CD4-positive, alpha-beta T cell treated with Interleukin-1 beta for 1 hour (primary cell): Measurements from ENCODE around the gene TAOK3.
"Not testable (repeated sequence)": the region's sequence is repeated elsewhere in the genome, so short reads cannot be mapped to it uniquely, and the experiment has no call there.

Experiments
- DNase-seq, 2 donors: peaks; one replicate each; pipeline ENCODE4 v3.0.0-alpha.2; 2020 to 2022

TAOK3 gene

DNA sequence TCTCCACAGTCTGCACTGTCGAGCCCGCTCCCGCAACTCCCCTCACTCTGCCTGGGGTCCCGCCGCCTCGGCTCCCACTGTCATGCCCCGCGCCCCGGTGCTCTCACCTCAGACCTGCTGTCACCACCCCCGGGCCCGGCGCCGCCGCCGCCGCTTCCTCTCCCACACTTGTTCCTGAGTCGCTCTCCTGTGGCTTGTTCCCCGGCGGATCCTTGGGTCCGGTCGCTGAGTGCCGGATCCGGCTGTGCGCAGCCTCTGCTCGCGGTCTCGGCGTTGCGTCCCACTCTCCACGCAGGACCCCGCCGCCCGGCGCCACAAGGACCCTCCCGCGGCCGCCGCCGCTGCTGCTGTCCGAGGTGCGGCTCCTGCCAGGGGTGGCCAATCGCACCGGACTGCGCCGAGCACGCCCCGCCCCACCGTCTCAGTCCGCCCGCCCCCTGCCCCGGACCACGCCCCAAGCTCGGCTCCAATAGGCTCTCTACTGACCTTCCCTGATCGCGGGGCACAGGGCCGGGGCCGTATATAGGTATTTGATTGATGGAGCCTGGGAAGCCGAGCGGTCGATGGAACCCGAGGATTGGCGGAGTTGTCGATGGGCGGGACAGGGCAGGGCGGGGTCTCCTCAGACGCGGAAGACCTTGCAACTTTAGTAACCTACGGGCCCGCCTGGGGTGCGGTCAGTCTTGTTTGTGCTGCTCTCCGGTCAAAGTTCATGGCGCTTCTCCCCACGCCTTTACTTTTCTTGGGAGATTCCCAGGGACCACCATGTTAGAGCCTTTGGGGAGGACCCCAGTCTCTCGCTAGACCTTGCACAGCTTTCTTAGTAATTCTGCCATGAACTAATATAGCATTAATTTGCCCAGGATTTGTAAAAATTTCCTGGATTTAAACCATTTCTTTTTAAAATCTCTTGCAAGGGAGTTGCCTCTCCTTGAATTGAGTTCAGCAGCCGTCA, at the start of gene TAOK3:
TAOK3 (minus strand) TSS at position 367 of the 955 bp plus-strand sequence. CDS start 117,340 bp downstream, outside the sequence.
- DNase-seq, result peak; percentile 98 to 99

DNA sequence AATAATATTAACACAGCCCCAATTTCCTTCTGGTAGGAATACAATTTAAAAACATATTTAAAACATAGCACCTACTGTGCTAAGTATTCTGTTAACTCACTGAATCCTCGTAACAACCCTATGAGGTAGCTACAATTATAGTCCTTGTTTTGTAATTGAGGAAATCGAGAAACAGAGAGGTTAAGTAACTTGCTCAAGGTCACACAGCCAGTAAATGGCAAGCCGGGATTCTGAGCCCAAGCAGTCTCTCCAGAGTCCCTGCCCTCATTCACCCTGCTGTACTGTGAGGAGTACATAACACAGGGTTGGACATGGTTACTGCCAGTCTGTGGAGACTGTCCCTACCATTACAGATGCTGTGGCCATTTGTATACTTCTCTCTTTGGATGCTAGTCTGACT, 48.0 kb upstream of the TAOK3 start:
- no peak for DNase-seq

DNA sequence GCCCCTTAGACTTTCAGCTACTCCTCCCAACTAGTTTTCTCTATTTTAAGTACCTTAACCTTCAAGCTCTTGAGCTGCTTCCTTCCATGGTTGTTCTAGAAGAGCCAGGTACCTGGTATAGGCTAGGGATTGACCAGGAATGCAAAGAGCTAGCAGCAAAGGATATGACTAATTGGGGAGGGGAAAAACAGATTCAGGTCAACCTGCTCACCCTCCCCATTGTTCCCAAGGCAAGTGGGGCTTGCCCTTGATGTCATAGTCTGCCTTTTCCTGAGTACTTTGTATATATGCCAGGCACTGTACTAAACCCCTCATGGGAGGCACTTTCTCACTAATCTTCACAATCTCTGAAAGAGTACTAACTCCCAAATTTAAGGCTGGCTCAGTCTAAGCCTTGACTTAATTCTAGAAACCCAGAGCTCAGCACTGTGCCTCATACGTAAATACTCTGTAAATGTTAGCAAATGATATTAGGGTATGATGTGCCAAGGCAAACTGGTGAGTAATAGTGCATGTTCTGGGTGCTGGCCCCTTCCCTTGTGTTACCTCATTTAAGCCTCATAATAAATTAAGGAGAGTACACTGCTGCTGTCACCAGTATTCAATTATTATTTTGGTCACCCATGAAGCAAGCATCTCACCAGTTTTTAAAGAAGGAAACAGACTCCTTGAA, 45.8 kb upstream of the TAOK3 start:
- no peak for DNase-seq

DNA sequence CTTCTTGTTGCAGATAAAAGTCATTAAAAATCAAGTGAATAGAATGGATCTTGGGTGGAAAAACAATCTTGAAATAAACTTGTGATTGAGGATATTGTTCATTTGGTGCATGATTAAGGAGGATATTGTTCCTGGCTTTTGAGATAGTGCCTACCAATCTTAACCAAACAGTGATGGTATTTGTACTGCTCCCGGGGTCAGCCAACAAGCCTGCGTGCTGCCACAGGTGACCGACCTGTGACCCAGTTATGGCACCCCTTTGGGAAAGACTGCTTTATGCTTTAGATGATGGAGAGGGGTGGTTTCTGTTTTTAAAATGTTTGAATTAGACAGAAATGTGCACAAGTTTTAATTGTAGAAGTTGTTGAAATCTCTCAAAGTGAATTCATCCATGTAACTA, 45.2 kb upstream of the TAOK3 start:
- no peak for DNase-seq

DNA sequence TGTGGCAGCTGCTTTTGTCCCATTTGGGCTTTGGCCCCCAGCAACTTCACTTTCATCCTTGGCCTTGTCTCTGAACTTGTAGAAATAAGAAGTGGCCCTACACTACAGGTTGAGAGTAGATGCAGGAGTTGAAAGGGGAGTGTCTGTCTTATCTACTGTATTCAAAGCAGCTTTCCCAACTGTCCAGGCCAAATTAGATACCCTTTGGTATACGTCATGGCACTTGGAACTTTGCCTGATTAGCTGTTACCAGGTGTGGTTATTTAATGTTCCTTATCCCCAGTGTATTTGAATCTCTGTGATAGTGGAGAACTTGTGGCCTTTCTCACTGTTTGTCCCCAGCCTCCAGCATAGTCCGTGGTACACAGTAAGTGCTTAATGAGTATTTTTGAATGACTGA, 37.1 kb upstream of the TAOK3 start:
- no peak for DNase-seq

DNA sequence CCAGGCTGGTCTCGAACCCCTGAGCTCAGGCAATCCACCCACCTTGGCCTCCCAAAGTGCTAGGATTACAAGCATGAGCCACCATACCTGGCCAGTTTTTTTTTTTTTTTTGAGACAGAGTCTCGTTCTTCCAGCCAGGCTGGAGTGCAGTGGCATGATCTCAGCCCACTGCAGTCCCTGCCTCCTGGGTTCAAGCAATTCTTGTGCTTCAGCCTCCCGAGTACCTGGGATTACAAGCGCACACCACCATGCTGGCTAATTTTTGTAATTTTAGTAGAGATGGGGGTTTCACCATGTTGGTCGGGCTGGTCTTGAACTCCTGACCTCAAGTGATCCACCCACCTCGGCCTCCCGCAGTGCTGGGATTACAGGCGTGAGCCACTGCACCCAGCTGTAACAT, 35.5 kb upstream of the TAOK3 start:
- not testable (repeated sequence) for DNase-seq

DNA sequence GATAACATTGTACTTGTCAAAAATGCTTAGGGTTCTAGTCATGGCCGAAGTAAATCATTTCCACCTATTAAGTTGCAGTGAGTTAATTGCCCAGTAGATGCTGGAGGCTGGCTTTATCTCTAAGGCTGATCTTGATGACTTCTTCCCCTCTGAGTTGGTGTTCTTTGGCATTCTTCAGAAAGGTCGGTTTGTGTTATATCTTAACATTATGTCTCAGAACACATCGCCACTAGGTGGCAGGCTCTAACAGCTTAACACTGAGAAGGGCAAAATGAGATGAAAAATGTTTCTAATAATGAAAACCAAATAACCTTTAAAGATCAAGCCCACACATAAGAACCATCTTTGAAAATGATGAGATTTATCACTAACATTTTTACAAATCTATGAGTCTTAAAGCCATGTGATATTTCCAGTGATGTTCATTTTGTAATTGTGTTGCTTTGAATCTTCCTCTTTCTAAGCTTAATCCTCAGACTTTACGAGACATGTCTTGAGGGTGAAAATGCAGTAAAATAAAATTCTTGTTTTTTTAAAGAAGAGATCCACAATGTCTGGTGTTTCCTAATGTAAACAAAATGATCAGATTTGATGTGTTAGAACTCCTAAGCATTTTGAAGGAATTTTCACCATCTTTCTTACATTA, 32.3 kb upstream of the TAOK3 start:
- DNase-seq, result peak; percentile 11 to 45

DNA sequence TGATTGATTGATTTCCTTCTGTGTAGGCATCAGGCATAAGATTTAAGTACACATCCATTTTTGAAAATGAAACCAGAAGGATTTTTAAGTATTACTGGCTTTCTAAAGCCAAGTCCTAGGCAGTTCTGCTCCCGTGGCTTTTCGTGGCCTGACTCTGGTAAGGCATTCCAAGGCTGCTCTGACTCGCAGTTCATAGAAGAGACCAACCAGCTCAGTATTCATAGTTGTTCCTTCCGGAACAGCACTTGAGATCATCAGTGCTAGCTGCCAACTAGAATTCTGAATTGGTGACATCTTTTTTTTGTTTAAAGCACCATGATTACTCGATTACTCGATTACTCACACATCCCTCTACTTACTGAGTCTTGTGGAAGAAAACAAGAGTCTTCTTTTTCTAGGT, 29.5 kb upstream of the TAOK3 start:
- no peak for DNase-seq

DNA sequence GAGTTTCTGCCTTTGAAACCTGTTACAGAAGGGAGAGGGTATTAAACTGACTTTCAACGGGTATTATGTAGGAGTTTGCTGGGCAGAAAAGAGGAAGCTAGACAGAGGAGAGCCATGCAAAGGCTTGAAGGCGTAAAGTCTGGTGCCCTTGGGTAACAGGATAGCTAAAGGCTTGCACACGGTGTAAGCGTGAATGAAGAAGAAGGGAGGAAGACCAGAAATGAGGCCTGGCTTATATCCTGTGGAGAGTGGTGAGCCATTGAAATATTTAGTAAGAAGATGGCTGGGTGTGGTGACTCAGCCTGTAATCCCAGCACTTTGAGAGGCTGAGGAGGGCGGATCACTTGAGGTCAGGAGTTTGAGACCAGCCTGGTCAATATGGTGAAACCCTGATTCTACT, 26.2 kb upstream of the TAOK3 start:
- no peak for DNase-seq

DNA sequence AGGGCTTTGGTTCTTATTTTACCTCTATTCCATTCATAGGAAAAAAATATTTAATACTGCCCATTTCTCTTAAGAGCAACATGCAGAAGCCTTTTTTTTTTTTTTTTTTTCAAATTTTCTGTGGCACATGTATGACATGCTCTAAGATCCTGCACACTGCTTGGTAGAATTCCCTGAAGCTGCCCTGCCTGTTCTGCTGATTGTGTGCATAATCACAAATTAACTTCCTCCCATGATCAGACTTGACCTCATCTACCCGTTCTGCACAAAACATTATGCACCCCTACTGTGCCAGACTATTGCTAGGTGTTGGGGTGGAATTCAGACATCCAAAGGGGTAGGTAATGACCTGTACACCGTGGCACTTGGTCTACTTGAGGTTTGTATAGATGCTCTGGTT, 25.8 kb upstream of the TAOK3 start:
- DNase-seq, result no peak

DNA sequence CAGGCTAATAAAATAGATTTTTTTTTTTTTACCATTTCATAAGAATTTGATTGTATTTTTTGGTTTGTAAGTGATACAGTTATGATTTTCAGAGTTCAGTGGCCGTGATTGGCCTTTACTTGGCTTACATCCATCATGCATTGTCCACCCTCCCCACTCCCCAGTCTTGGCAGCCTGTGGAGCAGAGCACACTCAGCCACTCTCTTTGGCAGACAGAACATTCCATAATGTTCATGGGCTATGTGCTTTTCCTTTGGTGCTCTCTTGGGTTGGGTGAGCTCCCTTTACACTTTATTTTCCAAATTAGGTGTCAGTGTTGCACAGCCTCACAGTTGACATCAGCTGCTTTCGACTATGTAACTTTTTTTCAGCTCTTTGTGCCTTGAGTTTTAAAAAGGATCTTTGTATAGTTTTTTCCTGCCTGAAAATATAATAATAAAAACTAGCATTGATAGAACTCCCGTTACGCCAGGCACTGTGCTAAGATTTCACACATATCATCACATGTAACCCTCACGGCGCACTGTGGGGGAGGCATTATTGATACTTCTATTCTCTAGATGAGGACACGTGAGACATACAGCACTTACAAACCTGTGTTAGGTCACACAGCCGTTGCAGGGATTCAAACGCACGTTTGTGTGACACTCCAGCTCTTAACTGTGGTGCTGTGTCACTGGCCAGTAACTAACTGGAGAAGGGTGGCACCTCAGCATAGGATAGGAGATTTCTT, 25.2 kb upstream of the TAOK3 start:
- no peak for DNase-seq

DNA sequence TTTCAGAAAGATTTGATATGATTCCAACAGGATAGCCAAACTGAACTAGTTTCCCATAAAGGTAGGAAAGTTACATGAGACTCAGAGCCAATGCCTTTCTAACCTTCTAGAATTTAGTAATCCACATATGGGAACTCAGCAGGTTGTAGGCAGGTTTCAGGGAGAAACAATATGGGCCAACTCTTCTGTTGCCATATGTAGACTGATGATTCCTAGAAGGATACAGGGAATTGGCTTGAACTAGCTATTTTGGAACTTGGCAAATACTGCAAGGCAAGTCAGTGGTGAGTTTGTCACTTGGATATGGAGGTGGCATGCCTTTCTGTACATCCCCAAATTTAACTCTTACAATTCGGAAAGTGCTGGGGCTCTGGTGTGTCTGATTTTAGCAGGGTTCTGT, 19.1 kb upstream of the TAOK3 start:
- no peak for DNase-seq

DNA sequence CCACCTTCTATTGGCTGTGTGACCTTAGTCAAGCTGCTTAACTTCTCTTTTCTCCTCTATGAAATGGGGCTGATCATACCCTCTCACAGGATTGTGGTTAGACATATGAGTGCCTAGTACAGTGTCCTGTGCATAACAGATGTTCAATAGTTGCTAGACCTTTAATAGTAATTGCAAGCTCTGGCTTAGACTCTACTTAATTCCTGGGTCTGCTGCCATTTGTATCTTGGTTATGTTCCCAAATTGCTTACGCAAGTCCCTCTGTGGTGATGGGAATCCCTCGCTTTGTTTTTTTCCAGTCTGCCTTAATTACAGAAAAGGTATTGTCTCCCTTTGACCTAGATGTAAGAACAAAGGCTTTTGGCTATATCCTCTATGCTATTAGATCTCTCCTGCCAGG, 18.7 kb upstream of the TAOK3 start:
- no peak for DNase-seq

DNA sequence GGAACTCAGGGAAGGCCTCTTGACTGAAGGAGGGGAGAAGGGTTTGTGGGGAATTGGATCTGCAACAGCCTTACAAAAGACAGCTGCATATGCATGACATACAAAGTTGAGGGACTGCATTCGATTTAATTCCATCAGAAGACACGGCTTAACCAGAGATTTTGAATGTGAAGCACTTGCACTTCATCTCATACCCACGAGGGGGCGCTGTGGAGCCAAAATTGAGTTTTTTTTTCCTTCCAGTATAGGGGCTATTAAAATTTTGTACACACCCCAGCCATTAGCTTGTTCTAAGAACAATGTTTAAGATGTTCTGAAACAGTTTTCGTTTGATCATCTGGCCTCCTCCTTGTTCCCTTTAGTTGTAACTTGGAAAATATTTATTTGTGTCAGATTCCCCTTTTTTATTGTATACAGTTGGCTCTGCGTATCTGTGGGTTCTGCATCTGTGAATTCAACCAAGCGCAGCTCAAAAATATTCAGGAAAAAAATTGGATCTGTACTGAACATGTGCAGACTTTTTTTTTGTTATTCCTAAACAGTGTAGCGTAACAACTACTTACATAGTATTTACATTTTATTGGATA, 5.3 kb upstream of the TAOK3 start:
- DNase-seq, result peak; percentile 66 to 83

DNA sequence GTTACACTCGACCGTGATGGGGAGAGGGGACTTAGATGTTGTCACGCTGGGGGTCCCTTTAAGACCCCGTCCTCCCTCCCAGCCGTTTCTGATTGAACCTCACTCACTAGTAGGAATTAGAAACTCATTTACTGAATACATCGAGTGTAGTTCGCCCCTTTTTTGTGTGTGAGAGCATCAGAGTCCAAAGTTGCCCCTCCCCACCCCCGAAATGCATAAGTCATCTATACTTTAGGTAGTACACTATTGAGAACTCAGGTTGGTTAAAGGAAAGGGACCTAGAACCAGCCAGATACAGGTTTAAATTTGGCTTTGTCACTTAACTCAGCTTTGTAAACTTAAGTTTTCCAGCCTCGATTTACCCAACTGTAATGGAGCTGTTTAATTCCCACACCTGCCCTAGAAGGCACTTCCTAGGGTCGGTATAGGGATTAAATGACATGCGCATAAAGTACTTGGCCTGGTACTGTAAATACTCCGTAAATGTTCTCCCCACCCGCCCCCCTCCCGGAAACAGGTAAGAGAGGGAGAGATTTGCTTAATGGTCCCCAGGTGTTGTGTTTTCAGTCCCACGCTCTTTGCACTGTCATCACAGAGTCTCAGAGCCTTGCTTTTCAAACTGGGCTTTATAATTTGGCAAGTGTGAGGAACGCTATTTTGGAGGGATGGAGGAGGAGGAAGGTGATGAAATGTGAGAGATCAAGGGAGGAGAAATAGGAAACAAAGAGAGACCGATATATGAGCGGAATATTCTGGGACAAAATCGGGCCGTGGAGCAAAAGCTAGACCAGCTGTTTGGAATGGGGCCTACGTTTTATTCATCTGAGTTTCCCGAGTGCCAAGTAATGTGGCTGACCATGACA, 4.5 kb upstream of the TAOK3 start:
- peak in 1 of 2 donors; percentile 17 for DNase-seq

DNA sequence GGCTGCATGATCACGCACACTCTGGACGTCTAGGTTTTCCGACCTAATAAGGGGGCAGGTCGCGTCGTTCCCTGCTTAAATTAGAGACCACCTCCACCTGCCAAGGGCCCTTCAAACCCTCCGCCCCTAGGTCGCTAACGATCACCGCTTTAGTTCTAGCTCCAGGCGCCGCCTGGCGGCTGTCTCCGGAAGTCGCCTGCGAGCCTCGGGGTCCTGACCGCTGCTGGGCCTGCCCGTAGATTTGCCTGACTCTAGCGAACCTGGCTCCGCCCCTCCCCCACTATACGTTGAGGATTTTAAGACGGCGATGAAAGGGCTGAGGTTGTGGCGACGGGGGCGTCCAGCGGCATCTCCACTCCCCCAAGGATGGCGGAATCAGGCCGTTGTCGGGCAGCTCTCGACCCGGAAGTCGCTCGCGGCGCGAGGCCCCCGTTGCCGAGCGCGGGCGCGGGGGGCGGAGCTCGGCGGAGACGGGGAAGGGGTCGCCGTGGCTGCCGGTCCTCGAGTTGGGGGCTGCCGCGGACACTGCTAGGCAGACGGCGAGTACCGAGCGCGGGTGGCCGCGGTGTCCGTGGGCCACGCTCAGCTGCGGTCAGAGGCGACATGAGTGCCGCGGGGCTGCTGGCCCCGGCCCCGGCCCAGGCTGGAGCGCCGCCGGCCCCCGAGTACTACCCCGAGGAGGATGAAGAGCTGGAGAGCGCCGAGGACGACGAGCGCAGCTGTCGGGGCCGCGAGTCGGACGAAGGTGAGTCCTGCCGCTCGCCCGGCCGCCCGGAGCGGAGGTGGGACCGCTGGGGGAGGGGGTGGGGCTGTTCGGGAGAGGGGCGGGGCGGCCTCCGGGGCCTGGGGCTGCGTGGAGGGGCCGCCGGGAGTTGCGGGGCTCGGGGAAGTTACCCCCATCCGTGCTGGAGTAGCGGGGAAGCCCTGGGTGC, 3.6 kb upstream of the TAOK3 start, which contains the start of gene SUDS3:
SUDS3 (plus strand) TSS at position 467 of the 932 bp plus-strand sequence; CDS start at position 604, 137 bp downstream.
- DNase-seq, result peak; percentile 89 to 94

DNA sequence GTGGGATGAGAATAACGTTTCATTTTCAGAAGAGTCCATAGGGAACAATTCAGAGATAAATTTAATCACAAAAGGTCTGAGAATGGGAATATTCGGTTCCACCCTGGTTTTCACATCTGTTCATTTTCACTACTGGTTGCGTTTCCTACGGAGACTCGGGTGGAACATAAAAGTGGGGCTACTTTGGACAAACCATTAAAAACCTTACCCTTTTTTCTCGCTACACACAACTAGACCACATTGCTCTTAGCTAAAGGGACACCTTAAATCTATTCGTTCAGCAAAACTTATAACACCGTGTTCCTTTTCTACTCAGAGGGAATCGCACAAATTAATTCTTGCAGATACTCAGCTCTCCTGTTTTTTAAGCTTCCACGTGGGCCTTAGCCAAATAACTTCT, 2.6 kb upstream of the TAOK3 start:
- DNase-seq, result no peak

DNA sequence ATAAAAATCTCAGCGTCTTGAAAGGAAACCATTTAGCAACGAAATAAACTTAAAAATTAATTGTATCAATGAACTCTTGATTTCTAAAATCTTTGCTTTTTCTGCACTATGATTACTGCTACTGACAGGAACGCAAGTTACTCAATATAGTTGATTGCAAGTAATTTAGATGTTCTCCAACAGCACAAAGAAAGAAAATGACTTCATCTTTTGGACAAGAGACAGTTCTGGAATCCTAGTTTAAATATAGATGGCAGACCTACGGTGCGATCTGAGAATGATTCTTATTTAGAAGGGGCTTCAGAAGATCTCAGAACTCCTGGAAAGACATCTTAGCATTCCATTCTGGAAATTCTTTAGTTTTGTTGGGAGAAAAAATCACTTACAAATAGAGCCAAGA, 2.2 kb upstream of the TAOK3 start:
- no peak for DNase-seq

DNA sequence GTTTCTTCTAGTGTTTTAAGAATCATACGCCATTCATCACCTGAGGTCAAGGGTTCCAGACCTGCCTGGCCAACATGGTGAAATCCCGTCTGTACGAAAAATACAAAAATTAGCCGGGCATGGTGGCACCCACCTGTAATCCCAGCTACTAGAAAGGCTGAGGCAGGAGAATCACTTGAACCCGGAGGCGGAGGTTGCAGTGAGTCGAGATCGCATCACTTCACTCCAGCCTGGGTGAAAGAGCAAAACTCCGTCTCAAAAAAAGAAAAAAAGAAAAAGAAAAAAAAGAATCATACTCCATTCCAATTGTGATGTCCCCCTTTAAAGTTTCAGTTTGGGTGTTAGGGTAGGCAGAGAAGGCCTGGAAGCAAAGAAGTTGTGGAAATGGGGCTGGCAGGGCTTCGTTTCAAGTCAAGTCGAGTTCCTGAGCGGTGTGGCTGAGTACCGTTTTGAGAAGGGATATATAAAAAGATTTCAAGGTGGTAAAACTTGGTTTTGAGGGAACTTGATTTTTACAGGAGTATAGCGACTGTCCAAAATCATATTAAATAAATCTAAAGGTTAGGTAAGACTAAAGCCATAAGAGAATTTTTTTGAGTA, 1.5 kb upstream of the TAOK3 start:
- no peak for DNase-seq

DNA sequence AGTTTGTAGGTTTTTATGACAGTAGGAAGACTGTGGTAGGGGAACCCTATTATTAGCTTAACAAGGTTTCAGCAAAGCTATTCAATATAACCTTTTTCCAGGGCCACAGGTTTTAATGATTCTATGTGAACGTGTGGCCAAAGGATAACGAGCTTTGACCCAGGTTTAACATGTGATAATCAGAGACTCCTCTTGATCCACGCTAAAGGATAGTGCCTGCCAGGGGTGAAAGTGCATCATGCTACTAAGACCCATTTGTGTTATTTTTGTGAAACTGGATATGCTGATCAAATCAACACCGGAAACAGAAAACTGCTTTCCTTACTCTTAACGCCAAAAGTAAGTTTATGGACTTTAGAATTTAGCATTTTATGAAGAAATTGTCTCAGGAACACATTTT, 909 bp upstream of the TAOK3 start:
- DNase-seq, result no peak
